Activated naive CD8-positive, alpha-beta T cell treated with anti-CD3 and anti-CD28 coated beads, Interleukin-2, amount 50 U/mL, for 16 hours (primary cell): Measurements from ENCODE around the gene E2F7.
"Not testable (repeated sequence)": the region's sequence is repeated elsewhere in the genome, so short reads cannot be mapped to it uniquely, and the experiment has no call there.

Experiments used
- DNase-seq: peaks from one replicate; pipeline ENCODE4 v3.0.0-alpha.2; 2020; ENCODE audit warnings: low read depth, low spot score

The E2F7 gene

GRCh38 chr12:77065361-77066204 is at the start of gene E2F7:
Gene E2F7 (minus strand): TSS chr12:77065569. CDS start chr12:77064635, 934 bp downstream.
- peak; percentile 39 for DNase-seq

GRCh38 chr12:77113971-77114370 is 48.6 kb upstream of the E2F7 start:
- DNase-seq = no peak

- DNase-seq = no peak
Measured at GRCh38 chr12:77108707-77109106, 43.3 kb upstream of the E2F7 start.

GRCh38 chr12:77107121-77107520 is 41.8 kb upstream of the E2F7 start:
- no peak for DNase-seq

- no peak for DNase-seq
Measured at GRCh38 chr12:77104792-77105191, 39.4 kb upstream of the E2F7 start.

GRCh38 chr12:77104286-77104685 is 38.9 kb upstream of the E2F7 start:
- no peak for DNase-seq

- DNase-seq = no peak
Measured at GRCh38 chr12:77102691-77103090, 37.3 kb upstream of the E2F7 start.

- no peak for DNase-seq
Measured at GRCh38 chr12:77102123-77102522, 36.8 kb upstream of the E2F7 start.

GRCh38 chr12:77099799-77100198 is 34.4 kb upstream of the E2F7 start:
- DNase-seq = no peak

- DNase-seq = no peak
Measured at GRCh38 chr12:77097846-77098245, 32.5 kb upstream of the E2F7 start.

- DNase-seq = not testable (repeated sequence)
Measured at GRCh38 chr12:77092227-77092626, 26.9 kb upstream of the E2F7 start.

GRCh38 chr12:77089686-77090220 is 24.4 kb upstream of the E2F7 start:
- DNase-seq = no peak

GRCh38 chr12:77087427-77087826 is 22.1 kb upstream of the E2F7 start:
- no peak for DNase-seq

- no peak for DNase-seq
Measured at GRCh38 chr12:77082021-77082420, 16.7 kb upstream of the E2F7 start.

GRCh38 chr12:77079631-77080030 is 14.3 kb upstream of the E2F7 start:
- DNase-seq = no peak

GRCh38 chr12:77078231-77078630 is 12.9 kb upstream of the E2F7 start:
- no peak for DNase-seq

- DNase-seq = no peak
Measured at GRCh38 chr12:77076886-77077285, 11.5 kb upstream of the E2F7 start.

- DNase-seq = not testable (repeated sequence)
Measured at GRCh38 chr12:77073894-77074293, 8.5 kb upstream of the E2F7 start.

GRCh38 chr12:77072833-77073495 is 7.6 kb upstream of the E2F7 start:
- no peak for DNase-seq

GRCh38 chr12:77070800-77071449 is 5.6 kb upstream of the E2F7 start:
- no peak for DNase-seq

- no peak for DNase-seq
Measured at GRCh38 chr12:77070382-77070781, 5.0 kb upstream of the E2F7 start.

GRCh38 chr12:77064896-77065360 is 441 bp downstream of the E2F7 start:
- no peak for DNase-seq
